Stomach smooth muscle (tissue), 2 donors: ENCODE results near the gene CTNNA2.

ENCODE experiments used
- H3K27ac ChIP-seq: one replicate; pipeline ENCODE4 v1.7.0; 2013; ENCODE audit warnings: mild to moderate bottlenecking, low read length, inconsistent platforms
- H3K27me3 ChIP-seq, 2 donors: one replicate each; pipeline ENCODE4 v1.7.0; 2013; ENCODE audit warnings: low read length in 2 of 2; ENCODE audit not compliant: insufficient read depth in 2 of 2, control insufficient read depth in 1 of 2
- H3K36me3 ChIP-seq, 2 donors: one replicate each; pipeline ENCODE4 v1.7.0; 2013; ENCODE audit warnings: low read length in 2 of 2; ENCODE audit not compliant: control insufficient read depth in 2 of 2, insufficient read depth in 2 of 2
- H3K4me1 ChIP-seq: one replicate; pipeline ENCODE4 v1.7.0; 2013; ENCODE audit warnings: low read length; ENCODE audit not compliant: control insufficient read depth, insufficient read depth
- H3K4me3 ChIP-seq, 2 donors: one replicate each; pipeline ENCODE4 v1.7.0; 2013; ENCODE audit warnings: low read length in 2 of 2
- H3K9ac ChIP-seq, 2 donors: one replicate each; pipeline ENCODE4 v1.7.0; 2013; ENCODE audit warnings: low read length in 2 of 2, mild to moderate bottlenecking in 1 of 2
- H3K9me3 ChIP-seq, 2 donors: one replicate each; pipeline ENCODE4 v1.7.0; 2013; ENCODE audit warnings: low read length in 2 of 2; ENCODE audit not compliant: control insufficient read depth in 2 of 2
- donor health status: healthy.
- donor health status: Pancreatic carcinoma.

The CTNNA2 gene

GRCh38 chr2:80395251-80395650 lies 882.4 kb downstream of the CTNNA2 start:
- no peaks in the 10 kb centered on the region for H3K4me1 ChIP-seq
- H3K9me3 ChIP-seq, result no peaks in the 10 kb centered on the region
- H3K27me3 ChIP-seq, result no peaks in the 10 kb centered on the region
- H3K27ac ChIP-seq, result no peak overlapping the region
- no peak overlapping the region for H3K9ac ChIP-seq
- no peak overlapping the region for H3K4me3 ChIP-seq
- H3K36me3 ChIP-seq, result no peaks in the 10 kb centered on the region

DNA sequence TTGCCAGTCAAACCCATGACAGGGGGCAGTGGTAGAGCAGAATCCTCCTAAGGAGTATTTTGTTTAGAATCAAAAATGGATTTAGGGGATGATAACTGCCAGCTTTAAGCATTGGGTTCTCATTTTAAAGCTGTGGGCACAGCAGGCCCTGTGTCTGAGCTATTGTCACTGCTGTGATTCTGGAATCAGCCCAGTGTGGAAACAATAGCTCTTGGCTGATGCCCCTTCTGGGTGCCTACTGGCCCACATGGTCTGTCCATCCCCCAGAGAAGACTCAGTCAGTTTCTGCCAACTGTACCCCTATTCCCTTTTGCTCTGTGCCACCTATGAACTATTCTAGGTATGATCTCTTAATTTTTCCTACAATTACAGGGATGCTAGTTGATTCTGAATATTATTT lies 883.4 kb downstream of the CTNNA2 start:
- Histone ChIP-seq H3K9me3 (no peaks in the 10 kb centered on the region), H3K27me3 (no peaks in the 10 kb centered on the region)

GRCh38 chr2:80403081-80403480 lies 890.2 kb downstream of the CTNNA2 start:
- H3K36me3 ChIP-seq, result no peaks in the 10 kb centered on the region

More for the DNA sequence above, 883.4 kb downstream of the CTNNA2 start:
- no peak overlapping the region for H3K9ac ChIP-seq
- H3K27ac ChIP-seq, result no peak overlapping the region
- no peaks in the 10 kb centered on the region for H3K36me3 ChIP-seq
- H3K4me1 ChIP-seq, result no peaks in the 10 kb centered on the region
- no peak overlapping the region for H3K4me3 ChIP-seq

DNA sequence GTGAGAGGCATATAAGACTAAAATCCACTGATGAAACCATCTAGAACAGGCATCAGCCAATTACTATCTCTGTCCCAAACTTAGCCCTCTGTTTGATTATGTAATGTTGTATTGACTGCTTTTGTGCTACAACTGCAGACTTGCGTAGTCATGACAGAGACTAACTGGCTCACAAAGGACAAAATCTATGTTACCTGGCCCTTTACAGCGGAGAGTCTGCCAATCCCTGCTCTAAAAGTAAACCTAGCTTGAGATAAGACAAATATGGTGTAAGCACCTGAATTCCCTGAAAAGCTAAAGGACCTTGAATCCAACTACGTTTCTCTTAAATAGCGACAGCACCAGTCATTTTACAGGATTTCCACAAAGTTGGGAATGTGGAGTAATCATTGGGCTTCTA lies 894.5 kb downstream of the CTNNA2 start:
- Histone ChIP-seq H3K27ac (no peak overlapping the region), H3K36me3 (no peaks in the 10 kb centered on the region), H3K9ac (no peak overlapping the region), H3K4me1 (no peaks in the 10 kb centered on the region), H3K9me3 (no peaks in the 10 kb centered on the region), H3K4me3 (no peak overlapping the region), H3K27me3 (no peaks in the 10 kb centered on the region)

More at GRCh38 chr2:80403081-80403480, 890.2 kb downstream of the CTNNA2 start:
- H3K4me1 ChIP-seq, result no peaks in the 10 kb centered on the region
- H3K9ac ChIP-seq, result no peak overlapping the region
- H3K4me3 ChIP-seq, result no peak overlapping the region
- no peak overlapping the region for H3K27ac ChIP-seq
- no peaks in the 10 kb centered on the region for H3K27me3 ChIP-seq
- H3K9me3 ChIP-seq, result no peaks in the 10 kb centered on the region

- Histone ChIP-seq H3K36me3 (no peaks in the 10 kb centered on the region), H3K9me3 (peaks cover 0 to 3% of the 10 kb centered on the region in 2 donors), H3K4me1 (no peaks in the 10 kb centered on the region), H3K27ac (no peak overlapping the region), H3K9ac (no peak overlapping the region), H3K27me3 (no peaks in the 10 kb centered on the region), H3K4me3 (no peak overlapping the region)
Measured at GRCh38 chr2:80410346-80410745, 897.5 kb downstream of the CTNNA2 start.

DNA sequence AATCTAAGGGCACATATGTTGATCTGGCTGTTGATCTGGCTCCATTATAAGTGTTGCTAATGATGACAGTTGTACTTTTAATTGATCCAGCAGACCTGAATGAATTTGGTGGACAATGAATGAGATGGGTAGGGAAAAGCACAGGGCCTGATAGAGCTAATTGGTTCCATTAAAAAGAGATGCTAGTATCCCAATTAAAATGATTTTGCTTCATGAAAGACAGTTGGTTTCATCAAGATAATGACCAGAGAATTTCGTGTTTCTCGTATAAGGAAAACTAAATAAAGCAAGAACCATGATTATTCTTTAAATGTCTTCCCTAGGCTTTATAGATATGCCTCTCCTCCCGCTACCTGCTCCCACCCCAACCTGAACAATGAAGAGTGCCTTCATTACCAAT lies 900.3 kb downstream of the CTNNA2 start:
- Histone ChIP-seq H3K27ac (no peak overlapping the region), H3K27me3 (no peaks in the 10 kb centered on the region)

DNA sequence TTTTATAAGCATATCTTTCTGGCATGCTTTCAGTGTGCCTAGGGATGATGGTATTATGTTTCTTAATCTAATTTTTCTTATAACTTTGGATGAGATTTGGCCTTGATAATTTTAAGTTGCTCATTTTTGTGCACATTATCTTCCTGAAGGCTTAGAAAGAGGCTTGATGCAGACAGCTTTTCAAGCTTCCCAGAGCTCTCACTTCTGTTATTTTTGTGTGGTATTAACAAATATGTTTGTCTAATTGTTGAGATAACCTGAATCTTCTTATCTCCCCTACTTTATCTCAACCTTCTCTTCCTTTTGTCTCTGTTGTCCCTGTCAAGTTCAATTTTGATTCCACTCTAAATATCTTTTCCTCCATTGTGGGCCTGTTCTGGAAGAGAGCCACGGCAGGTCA lies 904.9 kb downstream of the CTNNA2 start:
- H3K9me3 ChIP-seq, result peaks cover 0 to 3% of the 10 kb centered on the region in 2 donors
- H3K27me3 ChIP-seq, result no peaks in the 10 kb centered on the region
- no peak overlapping the region for H3K9ac ChIP-seq
- H3K27ac ChIP-seq, result no peak overlapping the region
- H3K4me3 ChIP-seq, result no peak overlapping the region
- no peaks in the 10 kb centered on the region for H3K4me1 ChIP-seq
- H3K36me3 ChIP-seq, result no peaks in the 10 kb centered on the region

More for the DNA sequence above, 900.3 kb downstream of the CTNNA2 start:
- Histone ChIP-seq H3K9ac (no peak overlapping the region), H3K4me1 (no peaks in the 10 kb centered on the region), H3K4me3 (no peak overlapping the region), H3K9me3 (peaks cover 0 to 3% of the 10 kb centered on the region in 2 donors), H3K36me3 (no peaks in the 10 kb centered on the region)

- H3K36me3 ChIP-seq, result no peaks in the 10 kb centered on the region
- H3K4me3 ChIP-seq, result no peak overlapping the region
- H3K4me1 ChIP-seq, result no peaks in the 10 kb centered on the region
- H3K9ac ChIP-seq, result no peak overlapping the region
- H3K27ac ChIP-seq, result no peak overlapping the region
- no peaks in the 10 kb centered on the region for H3K27me3 ChIP-seq
- no peaks in the 10 kb centered on the region for H3K9me3 ChIP-seq
Measured at GRCh38 chr2:80420530-80421208, 907.8 kb downstream of the CTNNA2 start.

DNA sequence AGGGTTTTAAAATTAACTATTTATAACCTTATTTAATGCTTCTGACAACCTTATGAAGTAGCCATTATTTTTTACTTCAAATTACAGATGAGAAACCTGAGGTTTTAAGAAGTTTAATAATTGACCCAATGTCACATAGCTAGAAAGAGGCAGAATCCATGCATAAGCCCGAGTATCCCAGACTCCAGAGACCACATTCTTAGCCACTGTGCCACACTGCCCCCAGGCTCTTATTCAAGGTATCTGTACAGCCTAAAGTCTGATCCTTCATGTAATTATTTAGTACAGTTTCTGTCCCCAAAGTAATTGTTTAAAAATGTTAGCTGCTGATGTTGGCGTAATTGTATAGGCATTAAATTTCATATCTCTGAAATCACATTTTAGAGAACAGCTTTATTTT lies 916.4 kb downstream of the CTNNA2 start:
- no peaks in the 10 kb centered on the region for H3K36me3 ChIP-seq
- H3K27me3 ChIP-seq, result no peaks in the 10 kb centered on the region
- H3K27ac ChIP-seq, result no peak overlapping the region
- H3K4me1 ChIP-seq, result no peaks in the 10 kb centered on the region
- H3K4me3 ChIP-seq, result no peak overlapping the region
- no peak overlapping the region for H3K9ac ChIP-seq
- no peaks in the 10 kb centered on the region for H3K9me3 ChIP-seq

GRCh38 chr2:80437959-80438358 lies 925.1 kb downstream of the CTNNA2 start:
- no peaks in the 10 kb centered on the region for H3K27me3 ChIP-seq
- no peak overlapping the region for H3K27ac ChIP-seq
- no peaks in the 10 kb centered on the region for H3K9me3 ChIP-seq
- no peaks in the 10 kb centered on the region for H3K4me1 ChIP-seq
- no peaks in the 10 kb centered on the region for H3K36me3 ChIP-seq
- no peak overlapping the region for H3K4me3 ChIP-seq
- H3K9ac ChIP-seq, result no peak overlapping the region

DNA sequence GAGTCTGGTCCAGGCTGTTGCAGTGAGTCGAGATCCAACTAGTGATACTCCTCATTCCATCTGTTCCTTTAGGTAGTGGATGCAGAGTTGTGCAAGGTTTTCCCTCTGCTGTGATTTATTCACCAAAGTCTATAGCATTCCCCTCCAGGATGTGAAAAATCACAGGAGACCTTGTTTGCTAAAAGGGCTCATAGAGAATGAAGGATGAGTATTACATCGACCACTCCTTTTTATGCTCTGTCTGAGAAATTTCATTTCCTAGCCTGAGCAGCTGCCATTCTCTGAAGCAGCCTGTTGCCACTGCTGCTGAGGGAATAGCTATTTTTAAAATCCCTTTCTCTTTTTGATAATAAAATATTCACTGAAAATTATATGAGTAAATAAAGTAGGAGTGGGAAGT lies 925.8 kb downstream of the CTNNA2 start:
- Histone ChIP-seq H3K36me3 (no peaks in the 10 kb centered on the region), H3K27me3 (no peaks in the 10 kb centered on the region), H3K27ac (no peak overlapping the region), H3K9me3 (no peaks in the 10 kb centered on the region), H3K9ac (no peak overlapping the region), H3K4me3 (no peak overlapping the region), H3K4me1 (no peaks in the 10 kb centered on the region)
